C4-2B (cell line): ENCODE results near the gene R3HDM2.

Experiments used
- H3K27ac ChIP-seq: fragments of 450-650 bp; 2 replicates; pipeline ENCODE4 v1.5.1; 2017
- ZFX ChIP-seq: fragments of 450-650 bp; IDR thresholded peaks from 2 replicates; pipeline ENCODE4 v1.6.1; 2017
- TF ChIP-seq, protein P1 (sequence below): fragments of 450-650 bp; conservative IDR thresholded peaks from 2 replicates; pipeline ENCODE4 v1.5.1; 2017; ENCODE audit warnings: mild to moderate bottlenecking

The R3HDM2 gene

DNA sequence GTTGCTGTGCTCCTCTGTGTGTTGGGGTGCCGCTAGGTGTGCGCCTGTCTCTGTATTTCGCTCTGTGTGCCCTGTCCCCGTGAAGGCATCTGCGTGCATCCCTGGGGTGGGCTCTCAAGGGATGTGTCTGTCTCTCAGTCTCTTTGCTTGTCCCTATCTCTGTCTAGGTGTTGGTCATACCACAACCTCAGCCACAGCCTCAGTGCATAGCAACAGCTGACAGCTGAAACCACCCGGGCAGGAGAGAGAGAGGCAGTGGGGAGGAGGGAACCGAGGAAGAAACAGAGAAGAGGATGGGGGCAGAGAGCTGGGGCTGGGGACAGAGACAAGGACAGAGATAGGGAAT is 215.2 kb downstream of the R3HDM2 start:
- H3K27ac ChIP-seq: no peak overlapping the region

DNA sequence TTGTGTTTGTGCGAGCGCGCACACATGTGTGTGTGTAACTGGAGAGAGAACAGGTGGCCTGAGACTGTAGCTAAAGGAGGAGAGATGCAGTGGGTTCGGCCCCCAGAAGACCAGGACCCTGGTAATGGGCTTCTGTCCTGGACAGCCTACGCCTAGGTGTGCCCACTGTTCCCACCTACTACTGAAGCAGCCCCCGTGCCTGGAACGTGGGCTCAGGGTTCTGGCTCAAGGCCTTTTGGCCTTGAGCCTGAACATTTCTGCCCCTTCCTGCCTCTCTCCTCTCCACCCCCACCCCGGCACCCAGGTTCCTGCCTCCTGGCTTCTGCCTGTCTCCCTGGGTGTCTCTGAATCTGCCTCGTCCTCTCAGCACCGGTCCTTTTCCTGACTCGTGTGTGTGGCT is 215.8 kb downstream of the R3HDM2 start:
- no peak overlapping the region for H3K27ac ChIP-seq
- TF ChIP-seq, protein P1, sequence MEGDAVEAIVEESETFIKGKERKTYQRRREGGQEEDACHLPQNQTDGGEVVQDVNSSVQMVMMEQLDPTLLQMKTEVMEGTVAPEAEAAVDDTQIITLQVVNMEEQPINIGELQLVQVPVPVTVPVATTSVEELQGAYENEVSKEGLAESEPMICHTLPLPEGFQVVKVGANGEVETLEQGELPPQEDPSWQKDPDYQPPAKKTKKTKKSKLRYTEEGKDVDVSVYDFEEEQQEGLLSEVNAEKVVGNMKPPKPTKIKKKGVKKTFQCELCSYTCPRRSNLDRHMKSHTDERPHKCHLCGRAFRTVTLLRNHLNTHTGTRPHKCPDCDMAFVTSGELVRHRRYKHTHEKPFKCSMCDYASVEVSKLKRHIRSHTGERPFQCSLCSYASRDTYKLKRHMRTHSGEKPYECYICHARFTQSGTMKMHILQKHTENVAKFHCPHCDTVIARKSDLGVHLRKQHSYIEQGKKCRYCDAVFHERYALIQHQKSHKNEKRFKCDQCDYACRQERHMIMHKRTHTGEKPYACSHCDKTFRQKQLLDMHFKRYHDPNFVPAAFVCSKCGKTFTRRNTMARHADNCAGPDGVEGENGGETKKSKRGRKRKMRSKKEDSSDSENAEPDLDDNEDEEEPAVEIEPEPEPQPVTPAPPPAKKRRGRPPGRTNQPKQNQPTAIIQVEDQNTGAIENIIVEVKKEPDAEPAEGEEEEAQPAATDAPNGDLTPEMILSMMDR: no peak
- no peak for TF ChIP-seq ZFX

More for the DNA sequence above, 215.2 kb downstream of the R3HDM2 start:
- TF ChIP-seq, protein P1: no peak
- no peak for TF ChIP-seq ZFX

DNA sequence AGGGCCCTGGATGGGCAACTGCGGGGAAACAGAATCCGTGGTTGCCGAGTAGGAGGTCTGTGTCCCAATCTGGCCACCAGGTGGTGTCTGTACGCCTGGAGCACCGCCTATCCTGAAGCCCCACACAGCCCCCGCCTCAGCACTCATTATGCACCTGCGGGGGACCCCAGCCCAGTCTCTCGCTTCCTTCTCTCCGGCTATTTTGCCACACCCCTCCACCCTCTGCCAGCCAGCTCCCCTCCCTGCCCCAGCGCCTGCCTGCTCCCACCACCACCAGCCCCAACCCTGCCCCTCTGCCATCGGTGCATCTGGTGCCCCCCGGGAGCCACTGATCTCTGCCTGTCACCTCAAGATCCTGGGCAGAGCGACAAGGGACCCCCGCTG is 216.5 kb downstream of the R3HDM2 start:
- H3K27ac ChIP-seq: no peak overlapping the region
- TF ChIP-seq, protein P1: peak; percentile 76
- no peak for TF ChIP-seq ZFX

DNA sequence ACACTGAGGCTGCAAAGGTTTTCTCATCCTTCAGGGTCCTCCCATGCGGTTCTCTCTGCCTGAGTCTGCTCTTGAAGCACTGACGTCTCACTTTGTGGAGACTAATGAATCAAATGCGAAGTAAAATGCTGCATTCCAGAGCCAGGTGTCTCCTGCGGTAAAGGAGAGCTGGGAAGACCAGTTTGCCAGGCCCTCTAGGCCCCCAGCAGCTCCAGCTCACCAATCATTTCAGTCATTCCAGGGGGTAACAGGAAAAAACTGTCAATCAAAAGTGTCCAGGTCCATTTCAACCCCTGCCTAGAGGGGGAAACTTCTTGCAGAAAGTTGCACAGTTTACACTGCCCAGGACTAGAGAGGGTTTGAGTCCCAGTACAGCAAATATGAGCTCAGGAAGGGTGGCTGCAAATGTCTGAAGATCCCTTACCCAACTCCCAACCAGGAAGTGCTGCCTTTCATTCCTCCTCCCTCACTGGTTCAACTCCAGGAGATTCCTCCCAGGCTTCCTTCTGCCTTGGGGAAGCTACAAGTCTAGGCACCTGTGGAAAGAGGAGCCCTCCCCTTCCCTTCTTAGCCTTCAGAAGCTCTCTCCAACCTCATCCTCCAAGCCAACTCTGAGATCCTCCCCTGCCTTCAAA is 217.0 kb downstream of the R3HDM2 start:
- TF ChIP-seq ZFX: no peak
- TF ChIP-seq, protein P1: no peak
- peak overlapping the region; percentile 17; the same call in 1 of the 2 replicates for H3K27ac ChIP-seq

DNA sequence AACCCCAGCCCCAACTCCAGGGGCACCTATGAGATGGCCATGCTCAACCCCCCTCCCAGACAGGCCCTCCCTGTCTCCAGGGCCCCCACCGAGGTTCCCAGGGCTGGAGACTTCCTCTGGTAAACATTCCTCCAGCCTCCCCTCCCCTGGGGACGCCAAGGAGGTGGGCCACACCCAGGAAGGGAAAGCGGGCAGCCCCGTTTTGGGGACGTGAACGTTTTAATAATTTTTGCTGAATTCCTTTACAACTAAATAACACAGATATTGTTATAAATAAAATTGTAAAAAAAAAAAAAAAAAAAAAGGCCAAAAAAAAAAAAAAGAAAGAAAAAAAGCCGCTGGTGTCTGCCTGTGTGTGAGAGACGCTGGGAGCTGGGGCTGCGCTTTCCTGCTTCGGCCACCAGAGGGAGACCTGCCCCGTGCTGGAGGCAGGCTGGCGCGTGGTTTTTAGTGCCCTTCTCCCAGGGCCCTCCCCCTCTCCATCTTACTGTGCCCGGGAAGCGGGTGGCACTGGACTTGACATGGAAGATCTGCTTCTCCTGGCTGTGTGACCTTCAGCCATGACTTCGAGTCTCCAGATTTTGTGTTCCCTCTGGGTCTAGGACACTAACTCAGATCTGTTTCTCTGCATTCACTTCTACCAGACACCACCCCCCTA is 217.7 kb downstream of the R3HDM2 start:
- no peak for TF ChIP-seq ZFX
- TF ChIP-seq, protein P1: peak; percentile 95

DNA sequence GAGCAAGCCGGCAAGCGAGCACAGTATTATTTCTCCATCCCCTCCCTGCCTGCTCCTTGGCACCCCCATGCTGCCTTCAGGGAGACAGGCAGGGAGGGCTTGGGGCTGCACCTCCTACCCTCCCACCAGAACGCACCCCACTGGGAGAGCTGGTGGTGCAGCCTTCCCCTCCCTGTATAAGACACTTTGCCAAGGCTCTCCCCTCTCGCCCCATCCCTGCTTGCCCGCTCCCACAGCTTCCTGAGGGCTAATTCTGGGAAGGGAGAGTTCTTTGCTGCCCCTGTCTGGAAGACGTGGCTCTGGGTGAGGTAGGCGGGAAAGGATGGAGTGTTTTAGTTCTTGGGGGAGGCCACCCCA is 218.2 kb downstream of the R3HDM2 start:
- no peak for TF ChIP-seq ZFX
- TF ChIP-seq, protein P1: no peak
- no peak overlapping the region for H3K27ac ChIP-seq

More for the DNA sequence above, 217.7 kb downstream of the R3HDM2 start:
- peak overlapping the region; percentile 17; the same call in 1 of the 2 replicates for H3K27ac ChIP-seq

DNA sequence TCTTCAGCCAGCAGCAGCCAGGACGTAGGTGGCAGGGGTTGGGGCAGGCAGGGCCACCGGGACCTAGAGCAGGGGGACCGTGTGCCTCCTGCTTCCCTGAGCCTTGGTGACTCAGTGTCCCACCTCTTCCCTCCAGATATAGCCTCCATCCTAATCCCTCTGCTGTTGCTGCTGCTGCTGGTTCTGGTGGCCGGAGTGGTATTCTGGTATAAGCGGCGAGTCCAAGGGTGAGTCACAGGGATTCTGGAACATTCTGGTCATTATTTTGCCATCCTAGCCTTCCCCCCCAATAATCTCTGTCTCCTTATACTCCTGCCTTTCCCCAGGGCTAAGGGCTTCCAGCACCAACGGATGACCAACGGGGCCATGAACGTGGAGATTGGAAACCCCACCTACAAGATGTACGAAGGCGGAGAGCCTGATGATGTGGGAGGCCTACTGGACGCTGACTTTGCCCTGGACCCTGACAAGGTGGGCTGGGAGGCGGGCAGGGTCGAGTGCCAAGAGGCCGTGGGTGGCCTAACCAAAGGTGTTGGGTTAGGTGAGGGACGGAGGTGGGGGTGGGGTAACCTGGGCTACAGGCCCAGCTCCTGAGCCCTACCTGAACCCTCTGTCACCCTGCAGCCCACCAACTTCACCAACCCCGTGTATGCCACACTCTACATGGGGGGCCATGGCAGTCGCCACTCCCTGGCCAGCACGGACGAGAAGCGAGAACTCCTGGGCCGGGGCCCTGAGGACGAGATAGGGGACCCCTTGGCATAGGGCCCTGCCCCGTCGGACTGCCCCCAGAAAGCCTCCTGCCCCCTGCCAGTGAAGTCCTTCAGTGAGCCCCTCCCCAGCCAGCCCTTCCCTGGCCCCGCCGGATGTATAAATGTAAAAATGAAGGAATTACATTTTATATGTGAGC is 218.8 kb downstream of the R3HDM2 start:
- TF ChIP-seq ZFX: no peak
- TF ChIP-seq, protein P1: no peak
- H3K27ac ChIP-seq: no peak overlapping the region
